ENCODE data around the gene UQCRC1.

- TF ChIP-seq CTCF (IDR thresholded peaks at IDR 0.05) (no peak), REST (IDR thresholded peaks at IDR 0.05; ENCODE audit: insufficient read depth in 1 of 2, low read depth in 2 of 2, low read length in 1 of 2) (no peak), POLR2AphosphoS5 (IDR thresholded peaks at IDR 0.05; ENCODE audit: low read depth, low read length) (no peak), SIN3A (IDR thresholded peaks at IDR 0.05; ENCODE audit: borderline replicate concordance, insufficient read depth, low read depth, low read length) (no peak), TCF7L2 (IDR thresholded peaks at IDR 0.05; ENCODE audit: low read depth, low read length) (no peak)
Observed at GRCh38 chr3:48571938-48572337, 37.5 kb downstream of the UQCRC1 start.
